ENCODE results near the gene ATXN7L1.

The ATXN7L1 gene

DNA sequence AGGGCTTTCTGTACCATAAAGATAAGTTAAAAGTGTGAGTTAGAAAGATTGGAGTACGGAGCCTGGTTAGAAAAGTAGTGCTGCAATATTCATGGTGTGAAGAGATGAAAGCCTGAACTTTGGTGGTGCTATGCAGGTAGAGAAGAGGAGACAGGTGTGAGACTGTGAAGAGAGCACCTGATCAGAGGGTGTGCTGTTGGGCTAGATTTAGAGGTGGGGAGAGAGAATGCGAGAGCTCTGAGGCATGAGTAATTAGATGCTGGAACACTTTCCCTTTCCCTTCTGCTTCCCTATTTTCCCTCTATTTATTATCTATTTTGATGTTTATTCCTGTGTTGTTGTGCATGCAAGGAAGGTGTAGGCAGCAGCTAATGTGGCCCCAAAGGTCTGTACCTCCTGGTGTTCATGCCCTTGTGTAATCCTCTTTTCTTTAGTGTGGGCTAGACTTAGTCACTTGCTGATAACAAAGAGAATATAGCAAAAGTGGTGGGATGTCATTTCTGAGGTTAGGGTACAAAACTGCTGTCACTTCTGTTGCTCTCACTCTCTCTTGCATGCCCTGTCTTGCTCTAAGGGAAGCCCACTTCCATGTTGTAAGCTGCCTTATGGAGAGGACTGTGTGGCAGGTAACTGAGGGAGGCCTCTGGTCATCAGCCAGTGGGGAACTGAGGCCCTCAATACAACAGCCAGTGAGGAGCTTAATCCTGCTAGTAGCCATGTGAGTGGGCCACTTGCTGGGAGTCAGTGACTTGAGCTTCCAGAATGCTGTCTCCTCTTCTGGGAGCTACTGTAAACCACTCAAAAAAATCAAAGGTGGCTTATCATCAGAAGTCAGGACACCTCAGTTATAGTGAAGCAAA, 2.6 kb upstream of the ATXN7L1 start:
- Histone ChIP-seq H3K9me3 (ENCODE audit: control insufficient read depth, insufficient read depth, low read length) (no peaks in the 10 kb centered on the region), H3K27ac (ENCODE audit: low read length) (no peak overlapping the region), H3K4me3 (ENCODE audit: low read length) (no peak overlapping the region), H3K36me3 (ENCODE audit: control insufficient read depth, insufficient read depth, low read length) (no peaks in the 10 kb centered on the region), H3K4me1 (ENCODE audit: control insufficient read depth, insufficient read depth, low read length) (peaks cover 1% of the 10 kb centered on the region; the same call in 1 of the 2 replicates), H3K27me3 (ENCODE audit: control insufficient read depth, insufficient read depth, low read length) (no peaks in the 10 kb centered on the region; the same call in 1 of the 2 replicates)
- DNase-seq (ENCODE audit: low read depth, low spot score), result no peak
- whole genome bisulfite sequencing (ENCODE audit: insufficient coverage, insufficient read length), result 100% methylated on average over 1 of the region's 2 CpGs

GRCh38 chr7:105877736-105878135, 1.3 kb upstream of the ATXN7L1 start:
- peaks cover 1% of the 10 kb centered on the region; the same call in 1 of the 2 replicates for H3K4me1 ChIP-seq (ENCODE audit: control insufficient read depth, insufficient read depth, low read length)
- H3K36me3 ChIP-seq (ENCODE audit: control insufficient read depth, insufficient read depth, low read length), result no peaks in the 10 kb centered on the region
- H3K9me3 ChIP-seq (ENCODE audit: control insufficient read depth, insufficient read depth, low read length), result no peaks in the 10 kb centered on the region
- H3K27ac ChIP-seq (ENCODE audit: low read length), result no peak overlapping the region
- H3K4me3 ChIP-seq (ENCODE audit: low read length), result no peak overlapping the region; the same call in 1 of the 2 replicates
- no CpG with 5 or more reads among the region's 10 CpGs for WGBS (ENCODE audit: insufficient coverage, insufficient read length)
- H3K27me3 ChIP-seq (ENCODE audit: control insufficient read depth, insufficient read depth, low read length), result no peaks in the 10 kb centered on the region; the same call in 1 of the 2 replicates
- DNase-seq (ENCODE audit: low read depth, low spot score), result no peak

- no peaks in the 10 kb centered on the region; the same call in 1 of the 2 replicates for H3K27me3 ChIP-seq (ENCODE audit: control insufficient read depth, insufficient read depth, low read length)
- no peak for DNase-seq (ENCODE audit: low read depth, low spot score)
- H3K9me3 ChIP-seq (ENCODE audit: control insufficient read depth, insufficient read depth, low read length), result no peaks in the 10 kb centered on the region
- no peak overlapping the region for H3K27ac ChIP-seq (ENCODE audit: low read length)
- no CpG with 5 or more reads among the region's 42 CpGs for WGBS (ENCODE audit: insufficient coverage, insufficient read length)
- peak overlapping the region; percentile 63; the same call in 1 of the 2 replicates for H3K4me3 ChIP-seq (ENCODE audit: low read length)
- no peaks in the 10 kb centered on the region for H3K36me3 ChIP-seq (ENCODE audit: control insufficient read depth, insufficient read depth, low read length)
- H3K4me1 ChIP-seq (ENCODE audit: control insufficient read depth, insufficient read depth, low read length), result peaks cover 1% of the 10 kb centered on the region; the same call in 1 of the 2 replicates
Observed at GRCh38 chr7:105876964-105877601, 684 bp upstream of the ATXN7L1 start.

- Histone ChIP-seq H3K36me3 (ENCODE audit: control insufficient read depth, insufficient read depth, low read length) (no peaks in the 10 kb centered on the region), H3K4me1 (ENCODE audit: control insufficient read depth, insufficient read depth, low read length) (peaks cover 1% of the 10 kb centered on the region; the same call in 1 of the 2 replicates), H3K27me3 (ENCODE audit: control insufficient read depth, insufficient read depth, low read length) (no peaks in the 10 kb centered on the region; the same call in 1 of the 2 replicates), H3K4me3 (ENCODE audit: low read length) (peak overlapping the region; percentile 72; the same call in 1 of the 2 replicates), H3K9me3 (ENCODE audit: control insufficient read depth, insufficient read depth, low read length) (no peaks in the 10 kb centered on the region), H3K27ac (ENCODE audit: low read length) (no peak overlapping the region)
- no CpG with 5 or more reads among the region's 4 CpGs for WGBS (ENCODE audit: insufficient coverage, insufficient read length)
- DNase-seq (ENCODE audit: low read depth, low spot score), result no peak
Observed at GRCh38 chr7:105875505-105875904, 894 bp downstream of the ATXN7L1 start.

DNA sequence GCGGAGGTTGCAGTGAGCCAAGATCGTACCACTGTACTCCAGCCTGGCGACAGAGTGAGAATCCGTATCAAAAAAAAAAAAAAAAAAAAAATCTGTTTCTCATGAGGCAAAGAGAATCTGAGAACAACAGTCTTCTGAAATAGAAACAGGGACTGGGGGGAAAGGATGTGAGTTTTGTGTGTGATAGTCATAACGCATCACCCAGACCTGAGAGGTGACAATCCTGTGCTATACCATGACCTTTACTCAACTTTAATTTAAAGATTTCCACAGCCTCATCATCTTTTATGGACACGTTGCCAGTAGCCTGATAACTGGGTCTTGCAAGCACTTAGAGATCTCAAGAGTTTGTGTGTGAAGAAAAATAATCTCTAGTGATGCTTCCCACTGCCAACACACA, 2.3 kb downstream of the ATXN7L1 start:
- peaks cover 1% of the 10 kb centered on the region; the same call in 1 of the 2 replicates for H3K4me1 ChIP-seq (ENCODE audit: control insufficient read depth, insufficient read depth, low read length)

GRCh38 chr7:105872491-105872890, 3.9 kb downstream of the ATXN7L1 start:
- H3K9me3 ChIP-seq (ENCODE audit: control insufficient read depth, insufficient read depth, low read length), result no peaks in the 10 kb centered on the region
- H3K27ac ChIP-seq (ENCODE audit: low read length), result no peak overlapping the region
- no peaks in the 10 kb centered on the region for H3K27me3 ChIP-seq (ENCODE audit: control insufficient read depth, insufficient read depth, low read length)
- no peaks in the 10 kb centered on the region for H3K4me1 ChIP-seq (ENCODE audit: control insufficient read depth, insufficient read depth, low read length)
- no peaks in the 10 kb centered on the region for H3K36me3 ChIP-seq (ENCODE audit: control insufficient read depth, insufficient read depth, low read length)
- no CpG with 5 or more reads among the region's 5 CpGs for WGBS (ENCODE audit: insufficient coverage, insufficient read length)
- no peak overlapping the region for H3K4me3 ChIP-seq (ENCODE audit: low read length)
- DNase-seq (ENCODE audit: low read depth, low spot score), result no peak

More for the DNA sequence above, 2.3 kb downstream of the ATXN7L1 start:
- no peak overlapping the region for H3K4me3 ChIP-seq (ENCODE audit: low read length)
- WGBS (ENCODE audit: insufficient coverage, insufficient read length), result no CpG with 5 or more reads among the region's 6 CpGs
- no peaks in the 10 kb centered on the region; the same call in 1 of the 2 replicates for H3K27me3 ChIP-seq (ENCODE audit: control insufficient read depth, insufficient read depth, low read length)
- no peaks in the 10 kb centered on the region for H3K9me3 ChIP-seq (ENCODE audit: control insufficient read depth, insufficient read depth, low read length)
- H3K27ac ChIP-seq (ENCODE audit: low read length), result no peak overlapping the region
- no peak for DNase-seq (ENCODE audit: low read depth, low spot score)
- no peaks in the 10 kb centered on the region for H3K36me3 ChIP-seq (ENCODE audit: control insufficient read depth, insufficient read depth, low read length)

DNA sequence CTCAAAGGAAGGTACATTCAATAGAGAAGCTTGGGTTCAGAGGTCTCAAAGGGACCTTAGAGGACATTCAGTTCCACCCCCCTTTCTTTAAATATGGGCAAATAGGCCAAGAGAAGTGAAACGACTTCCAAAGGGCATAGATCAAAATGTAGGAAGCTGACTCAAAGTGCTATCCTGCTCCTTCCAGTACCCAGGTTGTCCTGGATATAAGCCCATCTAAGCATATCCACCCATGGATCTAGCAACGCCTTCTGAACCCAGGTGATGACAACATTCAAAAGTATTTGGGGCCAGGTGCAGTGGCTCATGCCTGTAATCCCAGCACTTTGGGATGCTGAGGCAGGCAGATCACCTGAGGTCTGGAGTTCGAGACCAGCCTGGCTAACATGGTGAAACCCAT, 5.3 kb downstream of the ATXN7L1 start:
- Histone ChIP-seq H3K4me3 (ENCODE audit: low read length) (no peak overlapping the region), H3K27ac (ENCODE audit: low read length) (no peak overlapping the region), H3K27me3 (ENCODE audit: control insufficient read depth, insufficient read depth, low read length) (no peaks in the 10 kb centered on the region), H3K4me1 (ENCODE audit: control insufficient read depth, insufficient read depth, low read length) (no peaks in the 10 kb centered on the region), H3K36me3 (ENCODE audit: control insufficient read depth, insufficient read depth, low read length) (no peaks in the 10 kb centered on the region), H3K9me3 (ENCODE audit: control insufficient read depth, insufficient read depth, low read length) (no peaks in the 10 kb centered on the region)
- WGBS (ENCODE audit: insufficient coverage, insufficient read length), result no CpG with 5 or more reads among the region's 3 CpGs
- no peak for DNase-seq (ENCODE audit: low read depth, low spot score)

DNA sequence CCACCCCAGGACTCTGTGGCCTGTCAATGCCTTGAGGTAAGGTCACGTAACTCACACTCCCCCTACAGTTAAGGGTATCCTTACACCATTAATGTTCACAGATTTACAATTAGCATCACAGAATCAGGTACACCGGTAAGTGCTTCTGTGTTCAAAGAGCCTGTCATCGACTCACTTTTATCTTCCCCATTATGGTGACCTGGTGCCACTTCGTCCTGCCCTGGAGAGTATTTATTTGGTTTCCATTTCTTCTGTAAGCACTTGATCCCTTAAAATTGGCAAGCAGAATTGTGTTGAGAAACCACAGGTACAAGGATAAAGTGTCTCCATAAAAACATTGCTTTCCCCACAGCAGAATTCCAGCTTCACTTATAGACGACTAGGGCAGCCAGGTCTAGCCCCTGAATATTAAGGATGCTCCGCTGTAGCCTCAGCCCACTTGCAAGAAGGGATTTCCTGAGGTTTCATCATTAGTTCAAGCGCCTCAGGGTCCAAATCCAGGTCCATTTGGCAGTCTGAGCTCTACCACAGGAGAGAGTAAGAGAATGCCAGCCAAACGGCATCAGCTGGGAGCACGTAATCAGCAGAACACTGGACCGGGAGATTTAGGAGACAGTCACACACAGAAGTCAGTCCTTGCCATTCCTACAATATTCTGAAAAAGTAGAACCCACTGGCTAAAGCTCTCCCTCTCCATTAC, 10.1 kb downstream of the ATXN7L1 start:
- H3K27ac ChIP-seq (ENCODE audit: low read length), result no peak overlapping the region
- DNase-seq (ENCODE audit: low read depth, low spot score), result no peak

DNA sequence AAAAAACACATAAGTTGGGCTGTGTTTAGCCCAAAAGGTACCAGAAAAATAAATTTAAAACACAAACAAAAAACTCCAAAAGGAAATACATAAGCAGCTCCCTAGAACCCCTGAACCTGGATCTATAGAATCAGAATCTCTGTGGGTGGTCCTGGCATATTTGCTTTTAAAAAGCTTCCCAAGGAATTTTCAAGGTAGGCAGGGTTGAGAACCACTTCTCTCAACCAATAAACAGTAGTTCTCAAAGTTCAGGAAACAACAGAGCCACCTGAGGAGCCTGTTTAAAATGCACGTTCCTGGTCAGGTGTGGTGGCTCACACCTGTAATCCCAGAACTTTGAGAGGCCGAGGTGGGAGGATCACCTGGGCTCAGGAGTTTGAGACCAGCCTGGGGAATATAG, 12.5 kb downstream of the ATXN7L1 start:
- Histone ChIP-seq H3K36me3 (ENCODE audit: control insufficient read depth, insufficient read depth, low read length) (no peaks in the 10 kb centered on the region), H3K4me1 (ENCODE audit: control insufficient read depth, insufficient read depth, low read length) (peaks cover 8% of the 10 kb centered on the region), H3K27ac (ENCODE audit: low read length) (no peak overlapping the region), H3K9me3 (ENCODE audit: control insufficient read depth, insufficient read depth, low read length) (no peaks in the 10 kb centered on the region), H3K27me3 (ENCODE audit: control insufficient read depth, insufficient read depth, low read length) (no peaks in the 10 kb centered on the region), H3K4me3 (ENCODE audit: low read length) (no peak overlapping the region)
- WGBS (ENCODE audit: insufficient coverage, insufficient read length), result no CpG with 5 or more reads among the region's 2 CpGs
- DNase-seq (ENCODE audit: low read depth, low spot score), result no peak

More for the DNA sequence above, 10.1 kb downstream of the ATXN7L1 start:
- Histone ChIP-seq H3K9me3 (ENCODE audit: control insufficient read depth, insufficient read depth, low read length) (no peaks in the 10 kb centered on the region), H3K27me3 (ENCODE audit: control insufficient read depth, insufficient read depth, low read length) (no peaks in the 10 kb centered on the region), H3K4me3 (ENCODE audit: low read length) (no peak overlapping the region), H3K4me1 (ENCODE audit: control insufficient read depth, insufficient read depth, low read length) (peaks cover 4% of the 10 kb centered on the region), H3K36me3 (ENCODE audit: control insufficient read depth, insufficient read depth, low read length) (no peaks in the 10 kb centered on the region)
- WGBS (ENCODE audit: insufficient coverage, insufficient read length), result no CpG with 5 or more reads among the region's 10 CpGs

- Histone ChIP-seq H3K4me3 (ENCODE audit: low read length) (no peak overlapping the region), H3K4me1 (ENCODE audit: control insufficient read depth, insufficient read depth, low read length) (peaks cover 8% of the 10 kb centered on the region), H3K36me3 (ENCODE audit: control insufficient read depth, insufficient read depth, low read length) (no peaks in the 10 kb centered on the region), H3K27ac (ENCODE audit: low read length) (no peak overlapping the region), H3K27me3 (ENCODE audit: control insufficient read depth, insufficient read depth, low read length) (no peaks in the 10 kb centered on the region), H3K9me3 (ENCODE audit: control insufficient read depth, insufficient read depth, low read length) (no peaks in the 10 kb centered on the region)
- WGBS (ENCODE audit: insufficient coverage, insufficient read length), result no CpG with 5 or more reads among the region's 4 CpGs
- DNase-seq (ENCODE audit: low read depth, low spot score), result no peak
Observed at GRCh38 chr7:105862770-105863169, 13.6 kb downstream of the ATXN7L1 start.
